A673 (cell line): Measurements from ENCODE around the gene ZNF546.

Experiments used
- EZH2 ChIP-seq: fragments of 200-600 bp; sonication (generic); IDR thresholded peaks from 2 replicates; pipeline ENCODE4 v1.6.1; 2017; ENCODE audit warnings: borderline replicate concordance, low read depth, mild to moderate bottlenecking, mixed read lengths, antibody characterized with exemption, low read length; ENCODE audit not compliant: poor library complexity, severe bottlenecking
- TF ChIP-seq, protein P1 (sequence below): fragments of 300-800, 200-600 bp; sonication (generic); conservative IDR thresholded peaks from 2 replicates; pipeline ENCODE4 v1.5.1; 2017; ENCODE audit warnings: low read depth, mild to moderate bottlenecking, antibody characterized with exemption, low read length, moderate library complexity, mixed read lengths

- TF ChIP-seq, protein P1, sequence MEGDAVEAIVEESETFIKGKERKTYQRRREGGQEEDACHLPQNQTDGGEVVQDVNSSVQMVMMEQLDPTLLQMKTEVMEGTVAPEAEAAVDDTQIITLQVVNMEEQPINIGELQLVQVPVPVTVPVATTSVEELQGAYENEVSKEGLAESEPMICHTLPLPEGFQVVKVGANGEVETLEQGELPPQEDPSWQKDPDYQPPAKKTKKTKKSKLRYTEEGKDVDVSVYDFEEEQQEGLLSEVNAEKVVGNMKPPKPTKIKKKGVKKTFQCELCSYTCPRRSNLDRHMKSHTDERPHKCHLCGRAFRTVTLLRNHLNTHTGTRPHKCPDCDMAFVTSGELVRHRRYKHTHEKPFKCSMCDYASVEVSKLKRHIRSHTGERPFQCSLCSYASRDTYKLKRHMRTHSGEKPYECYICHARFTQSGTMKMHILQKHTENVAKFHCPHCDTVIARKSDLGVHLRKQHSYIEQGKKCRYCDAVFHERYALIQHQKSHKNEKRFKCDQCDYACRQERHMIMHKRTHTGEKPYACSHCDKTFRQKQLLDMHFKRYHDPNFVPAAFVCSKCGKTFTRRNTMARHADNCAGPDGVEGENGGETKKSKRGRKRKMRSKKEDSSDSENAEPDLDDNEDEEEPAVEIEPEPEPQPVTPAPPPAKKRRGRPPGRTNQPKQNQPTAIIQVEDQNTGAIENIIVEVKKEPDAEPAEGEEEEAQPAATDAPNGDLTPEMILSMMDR: no peak
- TF ChIP-seq EZH2: no peak
Observed at GRCh38 chr19:39974377-39975155, 22.3 kb upstream of the ZNF546 start.
